Measurements from ENCODE around the gene TMEM163. TPM values are rescaled to one million over a fixed set of nuclear protein-coding genes. Genes with fewer than 3 reads are reported as not detected.

The TMEM163 gene
- total RNA-seq, 2 experiments from 2014 or later: 0.51 TPM; not detected in 1

DNA sequence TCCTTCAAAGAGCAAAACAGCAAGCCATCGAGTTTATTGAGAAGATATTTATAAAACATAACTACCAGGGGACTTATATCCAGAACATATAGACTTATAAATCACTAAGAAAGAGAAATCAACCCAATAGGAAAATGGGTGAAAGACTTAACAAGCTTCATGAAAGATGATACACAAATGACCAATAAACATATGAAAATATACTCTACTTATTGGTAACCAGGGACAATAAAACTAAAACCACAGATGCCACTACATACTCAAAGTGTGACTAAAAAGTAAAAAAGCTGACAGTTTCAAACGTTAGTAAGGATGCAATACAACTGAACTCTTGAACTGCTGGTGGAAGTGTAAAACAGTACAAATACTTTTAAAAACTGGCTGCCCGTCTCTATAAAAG, 154.3 kb downstream of the TMEM163 start:
- ChIA-PET POLR2A (no interaction called here), CTCF (ENCODE audit: unreplicated experiment) (no interaction called here)
- Histone ChIP-seq H3K36me3 (ENCODE audit: insufficient read depth, low read length) (no peaks in the 10 kb centered on the region), H3K4me2 (ENCODE audit: low read length) (no peak overlapping the region), H4K20me1 (ENCODE audit: insufficient read depth, low read length) (no peaks in the 10 kb centered on the region), H3K4me3 (ENCODE audit: low read depth, low read length, poor library complexity, severe bottlenecking) (no peak overlapping the region), H3K27ac (ENCODE audit: low read depth, low read length, poor library complexity, severe bottlenecking) (no peak overlapping the region), H3K9me2 (ENCODE audit: insufficient read depth, low read length) (no peaks in the 10 kb centered on the region), H2AFZ (ENCODE audit: low read length) (no peak overlapping the region), H3K4me1 (ENCODE audit: insufficient read depth, low read length, poor library complexity, severe bottlenecking) (no peaks in the 10 kb centered on the region), H3K79me2 (ENCODE audit: insufficient read depth, low read depth, low read length) (no peaks in the 10 kb centered on the region), H3K9me3 (ENCODE audit: low read length) (no peaks in the 10 kb centered on the region)
- TF ChIP-seq, protein P1, sequence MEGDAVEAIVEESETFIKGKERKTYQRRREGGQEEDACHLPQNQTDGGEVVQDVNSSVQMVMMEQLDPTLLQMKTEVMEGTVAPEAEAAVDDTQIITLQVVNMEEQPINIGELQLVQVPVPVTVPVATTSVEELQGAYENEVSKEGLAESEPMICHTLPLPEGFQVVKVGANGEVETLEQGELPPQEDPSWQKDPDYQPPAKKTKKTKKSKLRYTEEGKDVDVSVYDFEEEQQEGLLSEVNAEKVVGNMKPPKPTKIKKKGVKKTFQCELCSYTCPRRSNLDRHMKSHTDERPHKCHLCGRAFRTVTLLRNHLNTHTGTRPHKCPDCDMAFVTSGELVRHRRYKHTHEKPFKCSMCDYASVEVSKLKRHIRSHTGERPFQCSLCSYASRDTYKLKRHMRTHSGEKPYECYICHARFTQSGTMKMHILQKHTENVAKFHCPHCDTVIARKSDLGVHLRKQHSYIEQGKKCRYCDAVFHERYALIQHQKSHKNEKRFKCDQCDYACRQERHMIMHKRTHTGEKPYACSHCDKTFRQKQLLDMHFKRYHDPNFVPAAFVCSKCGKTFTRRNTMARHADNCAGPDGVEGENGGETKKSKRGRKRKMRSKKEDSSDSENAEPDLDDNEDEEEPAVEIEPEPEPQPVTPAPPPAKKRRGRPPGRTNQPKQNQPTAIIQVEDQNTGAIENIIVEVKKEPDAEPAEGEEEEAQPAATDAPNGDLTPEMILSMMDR (conservative IDR thresholded peaks at IDR 0.05; ENCODE audit: low read length): no peak
- TF ChIP-seq EZH2phosphoT487 (IDR thresholded peaks at IDR 0.05; ENCODE audit: borderline replicate concordance, low read depth, low read length): no peak
- no peak for DNase-seq (ENCODE audit: low spot score)
- intact Hi-C loops (cut with micrococcal nuclease; ENCODE audit: unreplicated experiment): no loop called here
- BruUV-seq (replicated peaks): no TSS peak

DNA sequence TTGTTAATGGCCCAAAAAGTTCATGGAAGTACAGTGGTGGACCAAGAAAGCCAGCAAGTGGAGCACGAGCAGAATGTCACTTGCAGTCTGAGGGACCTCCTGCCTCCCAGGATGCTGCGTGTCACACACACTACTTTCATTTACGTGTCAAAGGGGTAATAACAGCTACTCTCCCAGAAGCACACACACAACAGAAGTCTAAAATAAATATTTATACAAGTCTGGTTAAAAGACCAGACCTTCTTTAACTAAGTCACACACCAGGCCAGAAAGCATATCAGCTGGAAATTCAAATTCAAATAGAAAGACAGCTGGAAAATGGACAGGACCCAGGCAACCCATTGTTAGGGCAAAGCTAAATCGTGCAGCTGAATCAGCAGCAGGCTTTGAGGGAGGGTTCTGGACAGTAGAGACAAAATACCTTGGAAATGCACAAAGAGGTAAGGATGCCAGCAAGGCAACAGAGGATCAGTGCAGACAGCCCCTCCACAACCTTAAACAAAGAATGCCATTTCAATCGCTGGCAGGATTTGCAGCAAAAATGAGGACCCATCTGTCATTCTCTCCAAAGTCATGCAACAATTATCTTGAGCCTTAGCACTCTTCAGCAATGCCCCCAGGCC, 160.5 kb downstream of the TMEM163 start:
- no peak overlapping the region for H2AFZ ChIP-seq (ENCODE audit: low read length)
- no peak for TF ChIP-seq EZH2phosphoT487 (IDR thresholded peaks at IDR 0.05; ENCODE audit: borderline replicate concordance, low read depth, low read length)
- TF ChIP-seq, protein P1 (conservative IDR thresholded peaks at IDR 0.05; ENCODE audit: low read length): no peak
- H3K9me2 ChIP-seq (ENCODE audit: insufficient read depth, low read length): no peaks in the 10 kb centered on the region
- intact Hi-C loops (cut with micrococcal nuclease; ENCODE audit: unreplicated experiment): no loop called here
- H3K27ac ChIP-seq (ENCODE audit: low read depth, low read length, poor library complexity, severe bottlenecking): no peak overlapping the region
- H3K36me3 ChIP-seq (ENCODE audit: insufficient read depth, low read length): no peaks in the 10 kb centered on the region
- no TSS peak for BruUV-seq (replicated peaks)
- no peaks in the 10 kb centered on the region for H3K79me2 ChIP-seq (ENCODE audit: insufficient read depth, low read depth, low read length)
- no peak overlapping the region for H3K4me2 ChIP-seq (ENCODE audit: low read length)
- H4K20me1 ChIP-seq (ENCODE audit: insufficient read depth, low read length): no peaks in the 10 kb centered on the region
- no peaks in the 10 kb centered on the region for H3K9me3 ChIP-seq (ENCODE audit: low read length)
- H3K4me3 ChIP-seq (ENCODE audit: low read depth, low read length, poor library complexity, severe bottlenecking): no peak overlapping the region
- ChIA-PET POLR2A (interaction anchor here (1.3 kb wide), 1 partner anchor 10 kb away, joined by 4 read pairs; no protein-coding TSS in a partner anchor), CTCF (ENCODE audit: unreplicated experiment) (no interaction called here)
- no peak for DNase-seq (ENCODE audit: low spot score)
- H3K4me1 ChIP-seq (ENCODE audit: insufficient read depth, low read length, poor library complexity, severe bottlenecking): no peaks in the 10 kb centered on the region

DNA sequence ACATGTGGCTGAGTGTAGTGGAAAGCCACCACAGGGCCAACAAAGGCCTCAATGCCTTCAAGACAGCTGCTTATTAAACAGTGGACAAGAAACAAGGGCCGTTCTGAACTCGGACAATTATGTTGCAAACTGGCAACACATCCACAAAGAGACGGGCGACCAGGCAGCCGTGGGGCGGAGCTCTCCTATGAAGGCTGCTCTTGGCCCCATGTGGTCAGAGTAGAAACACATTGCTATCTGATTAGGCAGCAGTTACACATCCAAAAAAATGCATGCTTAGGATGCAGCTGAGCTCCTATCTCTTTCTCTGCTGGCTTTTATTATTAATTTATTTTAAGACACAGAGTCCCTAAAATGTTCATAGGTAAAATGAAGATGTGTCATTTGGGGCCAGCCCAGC, 163.4 kb downstream of the TMEM163 start:
- ChIA-PET CTCF (ENCODE audit: unreplicated experiment) (no interaction called here), POLR2A (interaction anchor here (0.5 kb wide), 1 partner anchor 482 kb away, joined by 3 read pairs; no protein-coding TSS in a partner anchor)

More for the DNA sequence above, 163.4 kb downstream of the TMEM163 start:
- TF ChIP-seq, protein P1 (conservative IDR thresholded peaks at IDR 0.05; ENCODE audit: low read length): no peak
- TF ChIP-seq EZH2phosphoT487 (IDR thresholded peaks at IDR 0.05; ENCODE audit: borderline replicate concordance, low read depth, low read length): no peak
- DNase-seq (ENCODE audit: low spot score): no peak
- Histone ChIP-seq H3K4me1 (ENCODE audit: insufficient read depth, low read length, poor library complexity, severe bottlenecking) (no peaks in the 10 kb centered on the region), H4K20me1 (ENCODE audit: insufficient read depth, low read length) (no peaks in the 10 kb centered on the region), H3K4me3 (ENCODE audit: low read depth, low read length, poor library complexity, severe bottlenecking) (no peak overlapping the region), H3K9me2 (ENCODE audit: insufficient read depth, low read length) (no peaks in the 10 kb centered on the region), H3K79me2 (ENCODE audit: insufficient read depth, low read depth, low read length) (no peaks in the 10 kb centered on the region), H3K4me2 (ENCODE audit: low read length) (no peak overlapping the region), H3K27ac (ENCODE audit: low read depth, low read length, poor library complexity, severe bottlenecking) (no peak overlapping the region), H3K9me3 (ENCODE audit: low read length) (no peaks in the 10 kb centered on the region), H2AFZ (ENCODE audit: low read length) (no peak overlapping the region), H3K36me3 (ENCODE audit: insufficient read depth, low read length) (no peaks in the 10 kb centered on the region)
- intact Hi-C loops (cut with micrococcal nuclease; ENCODE audit: unreplicated experiment): no loop called here
- BruUV-seq (replicated peaks): no TSS peak

Data from OCI-LY7 (cell line).